DMS 273 (cell line): ENCODE data around the gene NPAS1.
A peak's percentile ranks its signal among the peaks of the same experiment; 100 is the strongest.

Experiments
- DNase-seq: peaks from one replicate; lab custom pipeline; 2025; ENCODE audit not compliant: unreplicated experiment; lab: John Stamatoyannopoulos, UW

The NPAS1 gene

GRCh38 chr19:47013041-47013517, 6.6 kb upstream of the NPAS1 start:
- DNase-seq: peak; percentile 89

GRCh38 chr19:47018923-47019322, 714 bp upstream of the NPAS1 start:
- DNase-seq: no peak

- peak; percentile 53 for DNase-seq
These were observed 632 bp downstream of the NPAS1 start for GRCh38 chr19:47020132-47020805.

- peak; percentile 63 for DNase-seq
These were observed 1.4 kb downstream of the NPAS1 start for GRCh38 chr19:47020992-47021496.

- peak; percentile 63 for DNase-seq
These were observed 2.0 kb downstream of the NPAS1 start for GRCh38 chr19:47021536-47022139.

- no peak for DNase-seq
These were observed 2.5 kb downstream of the NPAS1 start for GRCh38 chr19:47022140-47022536.

GRCh38 chr19:47022541-47023447, 3.2 kb downstream of the NPAS1 start:
- DNase-seq: peak; percentile 45

GRCh38 chr19:47023448-47023794, 3.8 kb downstream of the NPAS1 start:
- peak; percentile 41 for DNase-seq

GRCh38 chr19:47024502-47024901, 4.9 kb downstream of the NPAS1 start:
- no peak for DNase-seq

GRCh38 chr19:47026156-47026555, 6.5 kb downstream of the NPAS1 start:
- DNase-seq: no peak

GRCh38 chr19:47026889-47027288, 7.3 kb downstream of the NPAS1 start:
- DNase-seq: no peak

- DNase-seq: no peak
These were observed 8.0 kb downstream of the NPAS1 start for GRCh38 chr19:47027586-47028088.

GRCh38 chr19:47028195-47028601, 8.6 kb downstream of the NPAS1 start:
- DNase-seq: peak; percentile 40

GRCh38 chr19:47032171-47032811, 12.7 kb downstream of the NPAS1 start:
- DNase-seq: peak; percentile 68

- DNase-seq: peak; percentile 93
These were observed 15.8 kb downstream of the NPAS1 start for GRCh38 chr19:47035127-47036096.

GRCh38 chr19:47036097-47036651, 16.5 kb downstream of the NPAS1 start:
- DNase-seq: peak; percentile 76

GRCh38 chr19:47037766-47038165, 18.1 kb downstream of the NPAS1 start:
- DNase-seq: no peak

- no peak for DNase-seq
These were observed 19.7 kb downstream of the NPAS1 start for GRCh38 chr19:47039239-47039874.

- no peak for DNase-seq
These were observed 21.2 kb downstream of the NPAS1 start for GRCh38 chr19:47040869-47041268.
